ENCODE results near the gene PTPRM.

Gene PTPRM

DNA sequence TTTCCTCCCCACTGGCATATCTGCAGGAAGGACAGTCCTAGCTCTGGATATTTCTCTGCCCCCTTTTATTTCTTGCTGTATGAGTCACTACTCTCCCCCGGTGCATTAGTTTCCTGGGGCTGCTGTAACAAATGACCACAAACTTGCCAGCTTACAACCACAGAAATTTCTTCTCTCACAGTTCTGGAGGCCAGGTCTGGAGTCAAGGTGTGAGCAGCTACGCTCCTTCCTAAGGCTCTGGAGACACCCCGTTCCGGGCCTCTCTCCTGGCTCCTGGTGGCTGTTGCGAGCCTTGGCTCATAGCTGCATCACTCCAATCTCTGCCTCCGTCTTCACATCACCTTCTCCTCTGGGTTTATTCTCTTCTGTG lies 34.1 kb downstream of the PTPRM start:
- no peaks in the 10 kb centered on the region; the same call in 1 of the 2 replicates for H3K9me3 ChIP-seq (ENCODE audit: insufficient read depth, low read depth, low read length)
- no peaks in the 10 kb centered on the region for H3K9me2 ChIP-seq (replicated peaks; ENCODE audit: low read depth, low read length)
- peak overlapping the region; percentile 70 for H3K4me2 ChIP-seq (ENCODE audit: low read depth, low read length, poor library complexity, severe bottlenecking)
- no peaks in the 10 kb centered on the region for H3K27me3 ChIP-seq (ENCODE audit: insufficient read depth, low read length, poor library complexity, severe bottlenecking)
- TF ChIP-seq, protein P1, sequence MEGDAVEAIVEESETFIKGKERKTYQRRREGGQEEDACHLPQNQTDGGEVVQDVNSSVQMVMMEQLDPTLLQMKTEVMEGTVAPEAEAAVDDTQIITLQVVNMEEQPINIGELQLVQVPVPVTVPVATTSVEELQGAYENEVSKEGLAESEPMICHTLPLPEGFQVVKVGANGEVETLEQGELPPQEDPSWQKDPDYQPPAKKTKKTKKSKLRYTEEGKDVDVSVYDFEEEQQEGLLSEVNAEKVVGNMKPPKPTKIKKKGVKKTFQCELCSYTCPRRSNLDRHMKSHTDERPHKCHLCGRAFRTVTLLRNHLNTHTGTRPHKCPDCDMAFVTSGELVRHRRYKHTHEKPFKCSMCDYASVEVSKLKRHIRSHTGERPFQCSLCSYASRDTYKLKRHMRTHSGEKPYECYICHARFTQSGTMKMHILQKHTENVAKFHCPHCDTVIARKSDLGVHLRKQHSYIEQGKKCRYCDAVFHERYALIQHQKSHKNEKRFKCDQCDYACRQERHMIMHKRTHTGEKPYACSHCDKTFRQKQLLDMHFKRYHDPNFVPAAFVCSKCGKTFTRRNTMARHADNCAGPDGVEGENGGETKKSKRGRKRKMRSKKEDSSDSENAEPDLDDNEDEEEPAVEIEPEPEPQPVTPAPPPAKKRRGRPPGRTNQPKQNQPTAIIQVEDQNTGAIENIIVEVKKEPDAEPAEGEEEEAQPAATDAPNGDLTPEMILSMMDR (conservative IDR thresholded peaks at IDR 0.05; ENCODE audit: low read length), result no peak
- no peak for TF ChIP-seq EZH2phosphoT487 (IDR thresholded peaks at IDR 0.05; ENCODE audit: borderline replicate concordance)
- peak overlapping the region; percentile 67 for H3K9ac ChIP-seq (ENCODE audit: low read depth, low read length, poor library complexity, severe bottlenecking)
- peak overlapping the region; percentile 63 for H3K4me3 ChIP-seq (ENCODE audit: low read length, poor library complexity, severe bottlenecking)
- peaks cover 3% of the 10 kb centered on the region; the same call in 1 of the 2 replicates for H3K79me2 ChIP-seq (ENCODE audit: insufficient read depth, low read length)
- peaks cover 33% of the 10 kb centered on the region for H3K4me1 ChIP-seq (ENCODE audit: insufficient read depth, low read length, poor library complexity, severe bottlenecking)
- no peaks in the 10 kb centered on the region for H3F3A ChIP-seq (ENCODE audit: low read depth)
- peak overlapping the region; percentile 38; the same call in 1 of the 2 replicates for H2AFZ ChIP-seq (ENCODE audit: low read length)
- H3K36me3 ChIP-seq (ENCODE audit: insufficient read depth, low read length), result no peaks in the 10 kb centered on the region
- no peaks in the 10 kb centered on the region for H4K20me1 ChIP-seq (ENCODE audit: insufficient read depth, low read length, poor library complexity, severe bottlenecking)

DNA sequence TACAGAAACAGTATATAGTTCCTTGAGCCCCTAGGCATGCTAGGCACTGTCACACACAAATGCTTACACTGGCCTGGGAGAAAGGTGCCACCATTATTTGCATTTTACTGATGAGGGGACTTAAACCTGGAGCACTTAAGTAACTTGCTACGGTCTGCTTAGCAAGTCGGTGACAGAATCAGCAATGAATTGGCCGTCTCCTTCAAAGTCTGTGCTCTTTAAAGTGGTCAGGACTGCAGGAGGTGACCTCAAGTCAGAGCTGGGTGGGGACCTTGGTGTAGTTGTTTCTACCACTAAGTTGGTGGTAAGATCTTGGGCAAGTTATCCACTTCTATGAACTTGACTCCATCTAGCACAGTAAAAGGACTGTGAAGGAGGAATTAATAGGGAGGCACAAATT lies 34.8 kb downstream of the PTPRM start:
- Histone ChIP-seq H3F3A (ENCODE audit: low read depth) (no peaks in the 10 kb centered on the region), H3K4me2 (ENCODE audit: low read depth, low read length, poor library complexity, severe bottlenecking) (peak overlapping the region; percentile 70), H2AFZ (ENCODE audit: low read length) (peak overlapping the region; percentile 36; the same call in 1 of the 2 replicates), H3K79me2 (ENCODE audit: insufficient read depth, low read length) (peaks cover 3% of the 10 kb centered on the region; the same call in 1 of the 2 replicates), H3K9ac (ENCODE audit: low read depth, low read length, poor library complexity, severe bottlenecking) (no peak overlapping the region), H3K4me1 (ENCODE audit: insufficient read depth, low read length, poor library complexity, severe bottlenecking) (peaks cover 33% of the 10 kb centered on the region), H3K27me3 (ENCODE audit: insufficient read depth, low read length, poor library complexity, severe bottlenecking) (no peaks in the 10 kb centered on the region), H4K20me1 (ENCODE audit: insufficient read depth, low read length, poor library complexity, severe bottlenecking) (no peaks in the 10 kb centered on the region), H3K36me3 (ENCODE audit: insufficient read depth, low read length) (no peaks in the 10 kb centered on the region), H3K4me3 (ENCODE audit: low read length, poor library complexity, severe bottlenecking) (peak overlapping the region; percentile 63), H3K9me3 (ENCODE audit: insufficient read depth, low read depth, low read length) (no peaks in the 10 kb centered on the region; the same call in 1 of the 2 replicates), H3K9me2 (replicated peaks; ENCODE audit: low read depth, low read length) (no peaks in the 10 kb centered on the region)
- TF ChIP-seq, protein P1 (conservative IDR thresholded peaks at IDR 0.05; ENCODE audit: low read length), result no peak
- TF ChIP-seq EZH2phosphoT487 (IDR thresholded peaks at IDR 0.05; ENCODE audit: borderline replicate concordance), result no peak

DNA sequence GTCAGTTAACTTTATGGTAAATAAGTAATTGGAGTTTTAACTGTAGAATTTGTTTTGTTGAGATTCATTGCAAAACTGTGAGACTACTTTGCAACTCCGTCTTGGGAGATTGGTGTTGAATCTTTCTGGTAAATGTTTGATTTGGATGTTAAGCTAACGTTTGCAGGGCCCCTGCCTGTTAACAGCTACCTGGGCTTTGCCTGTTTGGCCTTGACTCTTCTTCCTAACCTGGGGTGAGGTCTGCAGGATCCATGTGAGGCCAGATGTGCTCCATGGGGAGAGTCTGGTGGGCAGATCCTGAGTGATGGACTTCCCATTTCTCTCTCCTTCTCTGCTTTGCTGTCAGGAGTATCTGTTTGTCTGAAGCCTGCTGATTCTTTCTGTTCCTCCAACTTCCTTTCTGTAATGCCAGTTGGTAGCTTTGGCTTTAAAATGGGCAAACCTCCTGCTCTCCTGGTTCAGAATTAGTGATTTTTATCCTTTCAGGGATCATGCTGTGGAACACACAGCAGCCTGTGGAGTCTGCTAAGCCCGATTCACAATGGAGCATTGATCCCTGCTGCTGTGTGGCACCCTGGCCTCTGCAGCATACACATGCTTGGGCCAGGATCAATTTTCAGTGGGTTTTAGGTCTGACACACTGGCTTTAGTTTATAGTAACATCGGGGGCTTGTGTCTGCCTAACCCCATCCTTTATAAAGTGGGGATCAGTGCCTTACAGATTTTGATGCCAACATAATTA lies 36.3 kb downstream of the PTPRM start:
- no peaks in the 10 kb centered on the region; the same call in 1 of the 2 replicates for H3K9me3 ChIP-seq (ENCODE audit: insufficient read depth, low read depth, low read length)
- H3K4me2 ChIP-seq (ENCODE audit: low read depth, low read length, poor library complexity, severe bottlenecking), result no peak overlapping the region
- no peaks in the 10 kb centered on the region for H3K36me3 ChIP-seq (ENCODE audit: insufficient read depth, low read length)
- H3K4me3 ChIP-seq (ENCODE audit: low read length, poor library complexity, severe bottlenecking), result no peak overlapping the region
- no peaks in the 10 kb centered on the region for H4K20me1 ChIP-seq (ENCODE audit: insufficient read depth, low read length, poor library complexity, severe bottlenecking)
- no peaks in the 10 kb centered on the region for H3F3A ChIP-seq (ENCODE audit: low read depth)
- no peaks in the 10 kb centered on the region for H3K9me2 ChIP-seq (replicated peaks; ENCODE audit: low read depth, low read length)
- H2AFZ ChIP-seq (ENCODE audit: low read length), result peak overlapping the region; percentile 1; the same call in 1 of the 2 replicates
- H3K27me3 ChIP-seq (ENCODE audit: insufficient read depth, low read length, poor library complexity, severe bottlenecking), result no peaks in the 10 kb centered on the region
- H3K9ac ChIP-seq (ENCODE audit: low read depth, low read length, poor library complexity, severe bottlenecking), result no peak overlapping the region
- H3K79me2 ChIP-seq (ENCODE audit: insufficient read depth, low read length), result no peaks in the 10 kb centered on the region
- peaks cover 33% of the 10 kb centered on the region for H3K4me1 ChIP-seq (ENCODE audit: insufficient read depth, low read length, poor library complexity, severe bottlenecking)
- TF ChIP-seq, protein P1 (conservative IDR thresholded peaks at IDR 0.05; ENCODE audit: low read length), result no peak
- no peak for TF ChIP-seq EZH2phosphoT487 (IDR thresholded peaks at IDR 0.05; ENCODE audit: borderline replicate concordance)

Measured in Loucy (cell line).